IPS-15b (cell line): ENCODE results near the gene PRODH.

Experiments used
- H3K27me3 ChIP-seq: one replicate; pipeline ENCODE4 v1.6.1; 2013; ENCODE audit warnings: low read length; ENCODE audit not compliant: control insufficient read depth, insufficient read depth
- H3K36me3 ChIP-seq: one replicate; pipeline ENCODE4 v1.6.1; 2013; ENCODE audit warnings: low read length; ENCODE audit not compliant: control insufficient read depth, insufficient read depth
- H3K4me1 ChIP-seq: one replicate; pipeline ENCODE4 v1.6.1; 2013; ENCODE audit warnings: mild to moderate bottlenecking, low read length; ENCODE audit not compliant: control insufficient read depth, insufficient read depth
- H3K4me3 ChIP-seq: one replicate; pipeline ENCODE4 v1.5.1; 2013; ENCODE audit warnings: low read depth, low read length
- H3K9ac ChIP-seq: one replicate; pipeline ENCODE4 v1.6.1; 2013; ENCODE audit warnings: low read depth, mild to moderate bottlenecking, low read length
- H3K9me3 ChIP-seq: one replicate; pipeline ENCODE4 v1.6.1; 2013; ENCODE audit warnings: mild to moderate bottlenecking, low read length; ENCODE audit not compliant: control insufficient read depth, insufficient read depth

PRODH gene

GRCh38 chr22:18935889-18936529, at the start of gene PRODH:
PRODH (minus strand) TSS chr22:18936293; CDS start chr22:18936287, 6 bp downstream.
- Histone ChIP-seq H3K36me3 (no peaks in the 10 kb centered on the region), H3K27me3 (no peaks in the 10 kb centered on the region), H3K9ac (no peak within 1 kb of the TSS), H3K9me3 (no peaks in the 10 kb centered on the region), H3K4me1 (no peaks in the 10 kb centered on the region), H3K4me3 (no peak within 1 kb of the TSS)

GRCh38 chr22:18985780-18986179, 49.7 kb upstream of the PRODH start:
- Histone ChIP-seq H3K27me3 (no peaks in the 10 kb centered on the region), H3K36me3 (peaks cover 2% of the 10 kb centered on the region), H3K4me1 (no peaks in the 10 kb centered on the region), H3K9ac (no peak overlapping the region), H3K4me3 (no peak overlapping the region), H3K9me3 (peaks cover 2% of the 10 kb centered on the region)

- Histone ChIP-seq H3K4me3 (no peak overlapping the region), H3K9me3 (peaks cover 5% of the 10 kb centered on the region)
Measured at GRCh38 chr22:18984564-18984963, 48.5 kb upstream of the PRODH start.

GRCh38 chr22:18983120-18983651, 47.1 kb upstream of the PRODH start:
- no peaks in the 10 kb centered on the region for H3K27me3 ChIP-seq
- H3K4me1 ChIP-seq = no peaks in the 10 kb centered on the region
- no peak overlapping the region for H3K4me3 ChIP-seq
- no peak overlapping the region for H3K9ac ChIP-seq
- H3K9me3 ChIP-seq = peaks cover 5% of the 10 kb centered on the region
- peaks cover 2% of the 10 kb centered on the region for H3K36me3 ChIP-seq

More at GRCh38 chr22:18984564-18984963, 48.5 kb upstream of the PRODH start:
- H3K27me3 ChIP-seq = no peaks in the 10 kb centered on the region
- H3K4me1 ChIP-seq = no peaks in the 10 kb centered on the region
- peaks cover 2% of the 10 kb centered on the region for H3K36me3 ChIP-seq
- no peak overlapping the region for H3K9ac ChIP-seq

- H3K9ac ChIP-seq = no peak overlapping the region
- H3K4me3 ChIP-seq = no peak overlapping the region
- H3K27me3 ChIP-seq = no peaks in the 10 kb centered on the region
- H3K4me1 ChIP-seq = no peaks in the 10 kb centered on the region
- peaks cover 2% of the 10 kb centered on the region for H3K36me3 ChIP-seq
- peaks cover 5% of the 10 kb centered on the region for H3K9me3 ChIP-seq
Measured at GRCh38 chr22:18980829-18981228, 44.7 kb upstream of the PRODH start.

GRCh38 chr22:18979957-18980356, 43.9 kb upstream of the PRODH start:
- Histone ChIP-seq H3K36me3 (peaks cover 2% of the 10 kb centered on the region), H3K27me3 (no peaks in the 10 kb centered on the region), H3K4me3 (no peak overlapping the region), H3K4me1 (no peaks in the 10 kb centered on the region), H3K9ac (no peak overlapping the region), H3K9me3 (peaks cover 5% of the 10 kb centered on the region)

GRCh38 chr22:18978506-18978905, 42.4 kb upstream of the PRODH start:
- Histone ChIP-seq H3K36me3 (peaks cover 2% of the 10 kb centered on the region), H3K4me1 (no peaks in the 10 kb centered on the region), H3K27me3 (no peaks in the 10 kb centered on the region), H3K9ac (no peak overlapping the region), H3K4me3 (no peak overlapping the region), H3K9me3 (peaks cover 5% of the 10 kb centered on the region)

GRCh38 chr22:18977824-18978425, 41.8 kb upstream of the PRODH start:
- no peaks in the 10 kb centered on the region for H3K27me3 ChIP-seq
- no peak overlapping the region for H3K4me3 ChIP-seq
- peaks cover 2% of the 10 kb centered on the region for H3K36me3 ChIP-seq
- no peaks in the 10 kb centered on the region for H3K4me1 ChIP-seq
- H3K9me3 ChIP-seq = peaks cover 5% of the 10 kb centered on the region
- H3K9ac ChIP-seq = no peak overlapping the region

- Histone ChIP-seq H3K4me3 (no peak overlapping the region), H3K36me3 (no peaks in the 10 kb centered on the region), H3K9ac (no peak overlapping the region), H3K4me1 (no peaks in the 10 kb centered on the region), H3K9me3 (peaks cover 5% of the 10 kb centered on the region), H3K27me3 (no peaks in the 10 kb centered on the region)
Measured at GRCh38 chr22:18976197-18976751, 40.2 kb upstream of the PRODH start.

GRCh38 chr22:18975434-18976196, 39.5 kb upstream of the PRODH start:
- no peak overlapping the region for H3K4me3 ChIP-seq
- no peak overlapping the region for H3K9ac ChIP-seq
- peaks cover 2% of the 10 kb centered on the region for H3K9me3 ChIP-seq
- no peaks in the 10 kb centered on the region for H3K27me3 ChIP-seq
- no peaks in the 10 kb centered on the region for H3K4me1 ChIP-seq
- no peaks in the 10 kb centered on the region for H3K36me3 ChIP-seq

GRCh38 chr22:18974477-18975180, 38.5 kb upstream of the PRODH start:
- H3K9me3 ChIP-seq = no peaks in the 10 kb centered on the region
- no peaks in the 10 kb centered on the region for H3K36me3 ChIP-seq
- no peak overlapping the region for H3K9ac ChIP-seq
- H3K4me3 ChIP-seq = no peak overlapping the region
- no peaks in the 10 kb centered on the region for H3K4me1 ChIP-seq
- H3K27me3 ChIP-seq = no peaks in the 10 kb centered on the region
